AG04449 (cell line): ENCODE results near the gene ZNF684.
"Not testable (repeated sequence)": the region's sequence is repeated elsewhere in the genome, so short reads cannot be mapped to it uniquely, and the experiment has no call there.

ENCODE experiments used
- CTCF ChIA-PET: fragments of 350-600 bp; formaldehyde crosslinking; extraction: SDS; loops from one replicate; lab custom pipeline; 2021; ENCODE audit warnings: antibody characterized with exemption; lab: Yijun Ruan, JAX
- POLR2A ChIA-PET: fragments of 400-600, 350-600 bp; formaldehyde crosslinking; extraction: SDS; loops from one replicate; lab custom pipeline; 2020; ENCODE audit warnings: antibody characterized with exemption, inconsistent platforms; lab: Yijun Ruan, JAX
- DNase-seq: peaks from one replicate; pipeline ENCODE4 v3.0.0-alpha.2; 2010; ENCODE audit warnings: low read depth, low spot score
- H3K4me3 ChIP-seq: 2 replicates; pipeline ENCODE4 v1.5.1; 2011; ENCODE audit warnings: low read depth, mild to moderate bottlenecking, control low read depth, low read length
- TF ChIP-seq, protein P1 (sequence below): IDR thresholded peaks from one replicate; pipeline ENCODE4 v1.5.1; 2011; ENCODE audit warnings: mild to moderate bottlenecking, moderate library complexity, low read length, control low read depth, inconsistent platforms; ENCODE audit not compliant: insufficient read depth; ENCODE audit errors: missing control alignments

ZNF684 gene

DNA sequence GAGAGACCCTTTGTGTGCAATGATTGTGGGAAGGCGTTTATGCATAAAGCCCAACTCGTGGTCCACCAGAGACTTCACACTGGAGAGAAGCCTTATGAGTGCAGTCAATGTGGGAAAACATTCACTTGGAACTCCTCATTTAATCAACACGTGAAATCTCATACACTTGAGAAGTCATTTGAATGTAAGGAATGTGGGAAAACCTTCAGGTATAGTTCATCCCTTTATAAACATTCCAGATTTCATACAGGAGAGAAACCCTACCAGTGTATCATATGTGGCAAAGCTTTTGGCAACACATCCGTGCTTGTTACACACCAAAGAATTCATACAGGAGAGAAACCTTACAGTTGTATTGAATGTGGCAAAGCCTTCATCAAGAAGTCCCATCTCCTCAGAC lies 15.5 kb downstream of the ZNF684 start:
- ChIA-PET POLR2A (no interaction called here), CTCF (interaction anchor here (1.0 kb wide), 1 partner anchor 14 kb away, joined by 6 read pairs; no protein-coding TSS in a partner anchor)
- no peak overlapping the region for H3K4me3 ChIP-seq
- TF ChIP-seq, protein P1, sequence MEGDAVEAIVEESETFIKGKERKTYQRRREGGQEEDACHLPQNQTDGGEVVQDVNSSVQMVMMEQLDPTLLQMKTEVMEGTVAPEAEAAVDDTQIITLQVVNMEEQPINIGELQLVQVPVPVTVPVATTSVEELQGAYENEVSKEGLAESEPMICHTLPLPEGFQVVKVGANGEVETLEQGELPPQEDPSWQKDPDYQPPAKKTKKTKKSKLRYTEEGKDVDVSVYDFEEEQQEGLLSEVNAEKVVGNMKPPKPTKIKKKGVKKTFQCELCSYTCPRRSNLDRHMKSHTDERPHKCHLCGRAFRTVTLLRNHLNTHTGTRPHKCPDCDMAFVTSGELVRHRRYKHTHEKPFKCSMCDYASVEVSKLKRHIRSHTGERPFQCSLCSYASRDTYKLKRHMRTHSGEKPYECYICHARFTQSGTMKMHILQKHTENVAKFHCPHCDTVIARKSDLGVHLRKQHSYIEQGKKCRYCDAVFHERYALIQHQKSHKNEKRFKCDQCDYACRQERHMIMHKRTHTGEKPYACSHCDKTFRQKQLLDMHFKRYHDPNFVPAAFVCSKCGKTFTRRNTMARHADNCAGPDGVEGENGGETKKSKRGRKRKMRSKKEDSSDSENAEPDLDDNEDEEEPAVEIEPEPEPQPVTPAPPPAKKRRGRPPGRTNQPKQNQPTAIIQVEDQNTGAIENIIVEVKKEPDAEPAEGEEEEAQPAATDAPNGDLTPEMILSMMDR = no peak
- DNase-seq = no peak

DNA sequence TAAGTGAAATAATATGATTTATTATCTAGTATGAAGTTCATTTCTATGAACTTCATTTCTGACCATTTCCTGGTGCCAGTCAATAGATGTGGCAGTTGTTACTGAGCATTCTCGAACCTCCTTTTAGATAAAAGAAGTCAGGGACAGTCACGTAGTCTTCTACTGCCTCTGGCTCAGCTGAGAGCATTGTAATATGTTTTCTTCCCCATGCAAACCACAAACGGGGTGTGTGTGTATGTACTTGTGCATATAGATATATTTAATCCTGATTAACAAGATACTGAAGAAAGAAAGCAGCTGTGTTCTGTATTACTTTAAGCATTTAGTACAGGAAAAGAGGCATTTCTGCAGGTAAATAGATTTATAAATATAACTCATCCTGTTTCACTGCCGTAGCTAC lies 21.6 kb downstream of the ZNF684 start:
- H3K4me3 ChIP-seq = no peak overlapping the region
- no peak for DNase-seq
- TF ChIP-seq, protein P1 = no peak
- ChIA-PET CTCF (interaction anchor here (0.7 kb wide), 1 partner anchor 20 kb away, joined by 5 read pairs; no protein-coding TSS in a partner anchor), POLR2A (no interaction called here)

DNA sequence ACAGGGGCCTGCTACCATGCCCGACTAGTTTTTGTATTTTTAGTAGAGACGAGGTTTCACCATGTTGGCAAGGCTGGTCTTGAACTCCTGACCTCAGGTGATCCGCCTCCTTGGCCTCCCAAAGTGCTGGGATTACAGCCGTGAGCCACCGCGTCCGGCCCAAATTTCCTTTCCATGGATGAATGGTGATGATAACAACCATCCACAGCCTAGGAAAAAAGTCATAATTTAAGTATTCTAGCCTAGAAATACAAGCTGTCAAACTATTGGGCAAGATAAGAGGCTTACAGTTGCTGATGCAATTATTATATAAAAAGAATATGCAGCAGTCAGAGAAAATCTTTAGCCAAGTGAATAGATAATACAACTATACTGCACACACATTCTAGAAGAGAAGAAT lies 23.4 kb downstream of the ZNF684 start:
- POLR2A ChIA-PET, DNase-seq, H3K4me3 ChIP-seq: not testable (repeated sequence)
- CTCF ChIA-PET = interaction anchor here (1.2 kb wide), 1 partner anchor 22 kb away, joined by 8 read pairs; no protein-coding TSS in a partner anchor

DNA sequence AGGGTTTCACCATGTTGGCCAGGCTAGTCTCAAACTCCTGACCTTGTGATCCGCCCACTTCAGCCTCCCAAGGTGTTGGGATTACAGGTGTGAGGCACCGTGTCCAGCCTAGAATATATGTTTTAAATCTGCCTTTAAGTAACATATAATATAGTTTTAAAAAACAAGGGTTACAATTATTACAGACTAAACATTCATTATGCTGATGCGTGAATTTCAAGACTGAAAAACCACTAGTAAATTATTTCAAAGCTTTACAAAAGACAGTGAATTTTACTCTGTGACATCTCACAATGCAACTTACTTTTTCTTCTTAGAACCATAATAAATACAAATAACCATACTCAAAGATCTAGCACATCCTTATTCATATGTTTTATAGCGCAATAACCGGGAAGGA lies 24.7 kb downstream of the ZNF684 start:
- ChIA-PET POLR2A (no interaction called here), CTCF (no interaction called here)

DNA sequence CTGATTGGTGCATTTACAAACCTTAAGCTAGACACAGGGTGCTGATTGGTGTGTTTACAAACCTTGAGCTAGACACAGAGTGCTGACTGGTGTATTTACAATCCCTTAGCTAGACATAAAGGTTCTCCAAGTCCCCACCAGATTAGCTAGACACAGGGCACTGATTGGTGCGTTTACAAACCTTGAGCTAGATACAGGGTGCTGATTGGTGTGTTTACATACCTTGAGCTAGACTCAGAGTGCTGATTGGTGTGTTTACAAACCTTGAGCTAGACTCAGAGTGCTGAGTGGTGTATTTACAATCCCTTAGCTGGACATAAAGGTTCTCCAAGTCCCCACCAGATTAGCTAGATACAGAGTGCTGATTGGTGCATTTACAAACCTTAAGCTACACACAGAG lies 26.8 kb downstream of the ZNF684 start:
- CTCF ChIA-PET = interaction anchor here (1.5 kb wide), 1 partner anchor 20 kb away, joined by 3 read pairs; no protein-coding TSS in a partner anchor
- POLR2A ChIA-PET = interaction anchor here (1.2 kb wide), 1 partner anchor 49 kb away, joined by 3 read pairs; the partner anchor contains the start of gene EXO5
- not testable (repeated sequence) for H3K4me3 ChIP-seq, DNase-seq

More for the DNA sequence above, 24.7 kb downstream of the ZNF684 start:
- TF ChIP-seq, protein P1 = no peak
- DNase-seq = no peak
- no peak overlapping the region for H3K4me3 ChIP-seq

DNA sequence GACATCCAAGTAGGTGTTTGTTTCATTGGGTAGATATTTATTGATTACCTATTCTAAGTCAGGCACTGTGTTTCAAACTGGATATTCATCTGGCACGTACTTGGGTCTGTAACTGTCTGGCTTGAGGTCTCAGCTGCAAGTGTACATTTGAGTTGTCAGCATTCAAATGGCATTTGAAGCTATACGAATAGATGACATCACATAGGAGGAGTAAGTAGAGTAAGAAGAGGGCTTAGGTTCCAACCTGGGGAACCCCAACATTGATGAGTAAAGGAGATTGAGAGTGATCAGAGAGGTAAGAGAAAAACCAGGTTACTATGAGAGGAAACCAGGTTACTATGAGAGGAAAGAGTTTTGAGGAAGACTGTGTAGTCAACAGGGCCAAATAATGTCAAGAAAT lies 30.7 kb downstream of the ZNF684 start:
- POLR2A ChIA-PET = no interaction called here
- no peak overlapping the region for H3K4me3 ChIP-seq
- TF ChIP-seq, protein P1 = no peak
- CTCF ChIA-PET = no interaction called here
- no peak for DNase-seq

DNA sequence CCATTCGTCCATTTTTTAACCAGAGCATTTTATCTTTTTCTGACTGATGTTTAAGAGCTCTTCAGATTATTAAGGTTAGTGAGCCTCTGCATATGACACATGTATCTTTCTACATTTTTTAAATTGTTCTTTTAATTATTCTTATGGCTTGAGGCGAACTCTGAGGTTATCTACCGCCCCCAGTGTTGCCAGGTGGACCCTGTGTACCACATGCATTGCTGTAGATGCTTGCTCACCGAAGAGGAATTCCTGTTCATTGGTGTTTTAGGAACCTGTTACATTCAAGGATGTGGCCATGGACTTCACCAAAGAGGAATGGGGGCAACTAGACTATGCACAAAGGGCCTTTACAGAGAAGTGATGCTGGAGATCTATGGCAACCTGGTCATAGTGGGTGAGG lies 31.8 kb downstream of the ZNF684 start:
- POLR2A ChIA-PET = no interaction called here
- TF ChIP-seq, protein P1 = no peak
- CTCF ChIA-PET = interaction anchor here (1.4 kb wide), 1 partner anchor 105 kb away, joined by 3 read pairs; no protein-coding TSS in a partner anchor

More for the DNA sequence above, 31.8 kb downstream of the ZNF684 start:
- H3K4me3 ChIP-seq = no peak overlapping the region
- no peak for DNase-seq
